Left renal pelvis (tissue), 4 donors: ENCODE results near the gene SPRYD3. TPM values are rescaled to one million over a fixed set of nuclear protein-coding genes. Genes with fewer than 3 reads are reported as not detected.
"Not testable (repeated sequence)": the region's sequence is repeated elsewhere in the genome, so short reads cannot be mapped to it uniquely, and the experiment has no call there.

Experiments used
- DNase-seq, 4 donors: peaks; one replicate each; pipeline ENCODE4 v3.0.0-alpha.2; 2013; ENCODE audit warnings: low read depth in 4 of 4, low spot score in 3 of 4
- polyA plus RNA-seq, 4 donors: library from polyadenylated mRNA; unstranded; fragments of 120-200 nt; gene quantifications; one replicate each; pipeline ENCODE4 v1.2.1, GENCODE V29; 2013; ENCODE audit not compliant: insufficient read length in 4 of 4

Gene SPRYD3
- polyA plus RNA-seq, 4 donors, result 17.2 to 28.6 (median 19.0) TPM

DNA sequence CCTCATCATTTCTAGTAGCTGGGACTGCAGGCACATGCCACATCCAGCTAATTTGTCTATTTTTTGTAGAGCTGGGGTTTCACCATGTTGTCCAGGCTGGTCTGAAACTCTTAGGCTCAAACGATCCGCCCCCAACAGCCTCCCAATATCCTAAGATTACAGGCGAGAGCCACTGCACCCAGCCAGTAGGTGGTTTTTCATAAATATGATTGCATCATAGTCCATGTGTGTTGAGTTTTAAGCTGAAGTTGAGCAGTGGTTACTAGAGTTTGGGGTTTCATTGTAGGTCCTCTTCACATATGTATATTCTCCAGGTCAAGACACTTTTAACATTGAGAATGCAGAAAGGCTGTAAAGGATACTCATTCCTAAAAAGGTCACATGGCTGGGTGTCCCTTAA, 42.4 kb downstream of the SPRYD3 start:
- DNase-seq, result no peak

DNA sequence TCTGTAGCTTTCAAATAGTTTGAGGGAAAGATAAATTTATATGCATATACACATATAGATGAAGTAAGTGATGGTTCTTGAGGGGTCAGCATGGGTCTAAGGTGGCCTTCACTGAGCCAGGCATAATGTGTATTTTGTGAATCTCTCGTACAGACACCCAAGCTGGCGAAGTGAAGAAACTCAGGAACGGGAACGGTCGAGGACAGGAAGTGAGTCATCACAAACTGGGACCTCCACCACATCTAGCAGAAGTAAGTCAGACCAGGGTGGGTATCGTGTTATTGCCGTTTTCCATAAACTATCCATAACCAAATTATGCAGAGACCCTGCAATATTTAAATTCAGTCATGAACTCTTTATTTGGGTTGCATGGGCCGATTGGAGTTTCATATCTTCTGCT, 44.7 kb downstream of the SPRYD3 start:
- DNase-seq, result no peak

DNA sequence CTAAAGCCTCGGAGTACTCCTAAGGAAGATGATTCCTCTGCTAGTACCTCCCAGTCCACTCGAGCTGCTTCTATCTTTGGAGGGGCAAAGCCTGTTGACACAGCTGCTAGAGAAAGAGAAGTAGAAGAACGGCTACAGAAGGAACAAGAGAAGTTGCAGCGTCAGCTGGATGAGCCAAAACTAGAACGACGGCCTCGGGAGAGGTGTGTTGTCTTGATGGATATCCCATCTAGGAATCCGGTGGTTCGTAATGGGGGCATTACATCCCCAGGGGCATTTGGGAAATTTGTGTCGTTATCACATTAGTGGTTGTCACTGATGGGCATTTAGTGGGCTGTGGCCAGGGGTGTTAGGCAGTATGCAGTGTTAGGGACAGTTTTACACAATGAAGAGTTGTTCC, 45.4 kb downstream of the SPRYD3 start:
- DNase-seq, result not testable (repeated sequence)

DNA sequence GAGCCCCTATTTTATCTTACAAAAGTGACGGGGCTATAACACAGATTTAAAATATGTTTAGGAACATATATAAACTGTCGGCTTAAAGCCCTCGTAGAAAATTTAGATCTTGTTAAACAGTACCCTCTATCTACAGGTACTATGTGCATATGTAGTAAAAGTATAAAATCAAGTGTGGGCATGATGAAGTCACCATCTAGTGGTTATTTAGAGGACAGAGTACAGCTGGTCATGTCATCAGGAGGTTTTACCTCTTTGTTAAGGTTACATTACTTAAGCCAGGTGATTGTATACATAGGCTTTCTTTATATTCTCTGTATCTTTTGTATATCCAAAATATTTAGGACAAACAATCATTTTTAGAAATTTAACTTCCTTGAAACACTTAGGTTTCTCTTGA, 47.6 kb downstream of the SPRYD3 start:
- no peak for DNase-seq

- DNase-seq, result not testable (repeated sequence)
Observed at GRCh38 chr12:53027014-53027413, 52.2 kb downstream of the SPRYD3 start.

- no peak for DNase-seq
Observed at GRCh38 chr12:53025250-53025649, 53.9 kb downstream of the SPRYD3 start.

DNA sequence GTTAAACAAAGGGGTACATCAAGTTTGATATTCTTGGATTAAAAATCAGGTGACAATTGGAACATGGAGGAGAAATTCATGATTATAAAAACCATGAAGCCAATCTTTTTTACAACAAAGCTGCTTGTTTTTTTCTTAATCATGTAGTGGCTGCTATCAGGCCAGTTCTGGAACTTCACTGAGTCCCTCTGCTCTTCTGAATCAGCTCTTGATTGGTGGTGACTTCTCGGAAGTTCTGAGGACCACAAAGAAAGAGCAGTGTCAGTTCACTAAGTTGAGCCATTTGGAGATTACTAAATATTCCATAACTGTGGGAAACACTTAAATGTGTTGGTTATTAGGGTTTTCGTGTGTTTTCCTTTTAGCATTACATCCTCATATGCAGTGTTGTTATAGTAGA, 64.5 kb downstream of the SPRYD3 start:
- DNase-seq, result no peak

Other genes with a start within 250 kb of the SPRYD3 start
- gene KRT79, start 245.1 kb downstream of the SPRYD3 start, polyA plus RNA-seq, result under 1 TPM in 1 of 4 donors, not detected in 3; 0.09 TPM
- gene KRT78, start 230.4 kb downstream of the SPRYD3 start, polyA plus RNA-seq, result not detected
- gene KRT8, start 174.3 kb downstream of the SPRYD3 start, polyA plus RNA-seq, result 100 to 1,000 TPM in 3 of 4 donors, 1 to 10 TPM in 1; 6.0 to 285 (median 246) TPM
- gene KRT18, start 130.3 kb downstream of the SPRYD3 start, polyA plus RNA-seq, result 100 to 1,000 TPM in 3 of 4 donors, 1 to 10 TPM in 1; 9.7 to 215 (median 179) TPM
- gene EIF4B, start 72.9 kb downstream of the SPRYD3 start, polyA plus RNA-seq, result 100 to 1,000 TPM; 470 to 530 (median 505) TPM
- 100 to 1,000 TPM in 3 of 4 donors, 10 to 100 TPM in 1; 90.5 to 142 (median 127) TPM for gene TNS2, start 29.3 kb downstream of the SPRYD3 start, polyA plus RNA-seq
- 100 to 1,000 TPM in 1 of 4 donors, 10 to 100 TPM in 3; 14.0 to 241 (median 19.8) TPM for gene IGFBP6, start 18.3 kb upstream of the SPRYD3 start, polyA plus RNA-seq
- gene SOAT2, start 24.1 kb upstream of the SPRYD3 start, polyA plus RNA-seq, result 1 to 10 TPM in 2 of 4 donors, under 1 TPM in 2; 0.72 to 1.3 (median 1.1) TPM
- gene ZNF740, start 101.3 kb upstream of the SPRYD3 start, polyA plus RNA-seq, result 10 to 100 TPM; 53.2 to 76.4 (median 67.8) TPM
- gene CSAD, start 101.5 kb upstream of the SPRYD3 start, polyA plus RNA-seq, result 100 to 1,000 TPM in 1 of 4 donors, 10 to 100 TPM in 3; 32.9 to 117 (median 70.5) TPM
- gene ITGB7, start 127.9 kb upstream of the SPRYD3 start, polyA plus RNA-seq, result 1 to 10 TPM in 2 of 4 donors, under 1 TPM in 2; 0.86 to 2.4 (median 1.1) TPM
- 10 to 100 TPM; 32.3 to 73.8 (median 38.9) TPM for gene RARG, start 152.8 kb upstream of the SPRYD3 start, polyA plus RNA-seq
- 10 to 100 TPM in 2 of 4 donors, 1 to 10 TPM in 2; 8.1 to 14.3 (median 9.2) TPM for gene ESPL1, start 188.9 kb upstream of the SPRYD3 start, polyA plus RNA-seq
- 100 to 1,000 TPM; 546 to 729 (median 657) TPM for gene PFDN5, start 216.2 kb upstream of the SPRYD3 start, polyA plus RNA-seq
- 10 to 100 TPM; 37.7 to 56.1 (median 48.6) TPM for gene MYG1, start 220.3 kb upstream of the SPRYD3 start, polyA plus RNA-seq
- gene AAAS, start 242.2 kb upstream of the SPRYD3 start, polyA plus RNA-seq, result 10 to 100 TPM; 60.7 to 89.4 (median 76.2) TPM